Astrocyte (in vitro differentiated cells and primary cell): ENCODE measurements around the gene TBX5. TPM values are rescaled to one million over a fixed set of nuclear protein-coding genes. Genes with fewer than 3 reads are reported as not detected.

Experiments
- DNase-seq: peaks from one replicate; pipeline ENCODE4 v3.0.0-alpha.2; 2010; ENCODE audit warnings: low read depth
- FAIRE-seq: peaks from 2 replicates; lab custom pipeline; 2011; peaks lifted over from hg19 to GRCh38; lab: Jason Lieb, UNC
- H2AFZ ChIP-seq: 2 replicates; pipeline ENCODE4 v1.6.0; 2012; ENCODE audit warnings: low read depth, low read length, inconsistent platforms
- H3K27ac ChIP-seq: 2 replicates; pipeline ENCODE4 v1.5.1; 2011; ENCODE audit warnings: low read depth, low read length, inconsistent platforms
- H3K27me3 ChIP-seq: 2 replicates; pipeline ENCODE4 v1.6.0; 2011; ENCODE audit warnings: low read length, inconsistent platforms; ENCODE audit not compliant: insufficient read depth
- H3K36me3 ChIP-seq: 2 replicates; pipeline ENCODE4 v1.5.1; 2011; ENCODE audit warnings: low read length, inconsistent platforms; ENCODE audit not compliant: insufficient read depth
- H3K4me1 ChIP-seq: 2 replicates; pipeline ENCODE4 v1.5.1; 2011; ENCODE audit warnings: low read length, inconsistent platforms; ENCODE audit not compliant: insufficient read depth
- H3K4me2 ChIP-seq: 2 replicates; pipeline ENCODE4 v1.6.0; 2012; ENCODE audit warnings: low read length, inconsistent platforms
- H3K4me3 ChIP-seq: 2 replicates; pipeline ENCODE4 v1.5.1; 2011; ENCODE audit warnings: low read depth, mild to moderate bottlenecking, low read length, inconsistent platforms; ENCODE audit not compliant: insufficient read depth
- H3K79me2 ChIP-seq: 2 replicates; pipeline ENCODE4 v1.6.0; 2012; ENCODE audit warnings: mild to moderate bottlenecking, low read length, inconsistent platforms; ENCODE audit not compliant: insufficient read depth
- H3K9ac ChIP-seq: 2 replicates; pipeline ENCODE4 v1.6.0; 2012; ENCODE audit warnings: mild to moderate bottlenecking, low read length, inconsistent platforms
- H3K9me3 ChIP-seq: 2 replicates; pipeline ENCODE4 v1.5.1; 2012; ENCODE audit warnings: low read depth, mild to moderate bottlenecking, low read length, inconsistent platforms; ENCODE audit not compliant: insufficient read depth
- H4K20me1 ChIP-seq: 2 replicates; pipeline ENCODE4 v1.6.0; 2012; ENCODE audit warnings: low read length, inconsistent platforms; ENCODE audit not compliant: insufficient read depth
- H3K27ac Mint-ChIP-seq: one replicate; pipeline ENCODE4 v1.8.0; 2021; ENCODE audit warnings: mild to moderate bottlenecking, mixed read lengths; ENCODE audit not compliant: unreplicated experiment
- H3K27me3 Mint-ChIP-seq: one replicate; pipeline ENCODE4 v1.8.0; 2021; ENCODE audit warnings: low read depth, mixed read lengths; ENCODE audit not compliant: unreplicated experiment
- H3K36me3 Mint-ChIP-seq: one replicate; pipeline ENCODE4 v1.8.0; 2021; ENCODE audit warnings: low read depth, mixed read lengths; ENCODE audit not compliant: unreplicated experiment
- H3K4me1 Mint-ChIP-seq: one replicate; pipeline ENCODE4 v1.8.0; 2021; ENCODE audit warnings: low read depth, mixed read lengths; ENCODE audit not compliant: unreplicated experiment
- H3K4me3 Mint-ChIP-seq: one replicate; pipeline ENCODE4 v1.8.0; 2021; ENCODE audit warnings: mild to moderate bottlenecking, moderate library complexity, mixed read lengths; ENCODE audit not compliant: unreplicated experiment
- H3K9me3 Mint-ChIP-seq: one replicate; pipeline ENCODE4 v1.8.0; 2021; ENCODE audit warnings: mild to moderate bottlenecking, mixed read lengths; ENCODE audit not compliant: unreplicated experiment
- EZH2 ChIP-seq: IDR thresholded peaks from 2 replicates; pipeline ENCODE4 v1.6.1; 2012; ENCODE audit warnings: mild to moderate bottlenecking, low read length, inconsistent platforms; ENCODE audit not compliant: insufficient read depth
- total RNA-seq: library from RNA; stranded (reverse); gene quantifications from 2 replicates; pipeline ENCODE4 v1.2.1, GENCODE V29; 2021
- TF ChIP-seq, protein P1 (sequence below): IDR thresholded peaks from 2 replicates; pipeline ENCODE4 v1.5.1; 2011; ENCODE audit warnings: low read depth, mild to moderate bottlenecking, inconsistent platforms, low read length, moderate library complexity; ENCODE audit not compliant: insufficient read depth

Gene TBX5
- total RNA-seq, 1 donor from 2014 or later: not detected

GRCh38 chr12:114401328-114402083 lies 4.4 kb downstream of the TBX5 start:
- no peak overlapping the region for H3K9ac ChIP-seq

GRCh38 chr12:114400925-114401324 lies 5.0 kb downstream of the TBX5 start:
- Mint-ChIP-seq H3K9me3 (peaks cover 26% of the 10 kb centered on the region), H3K4me1 (no peaks in the 10 kb centered on the region), H3K27ac (no peak overlapping the region), H3K27me3 (peaks cover 96% of the 10 kb centered on the region), H3K36me3 (no peaks in the 10 kb centered on the region), H3K4me3 (no peak overlapping the region)
- Histone ChIP-seq H2AFZ (no peak overlapping the region), H4K20me1 (no peaks in the 10 kb centered on the region), H3K79me2 (no peaks in the 10 kb centered on the region), H3K36me3 (no peaks in the 10 kb centered on the region), H3K9me3 (peaks cover 3% of the 10 kb centered on the region), H3K27me3 (peaks cover 92% of the 10 kb centered on the region), H3K4me1 (no peaks in the 10 kb centered on the region), H3K4me3 (no peak overlapping the region), H3K4me2 (no peak overlapping the region), H3K9ac (no peak overlapping the region), H3K27ac (no peak overlapping the region)
- DNase-seq (no peak), FAIRE-seq (no peak)
- TF ChIP-seq EZH2: no peak
- TF ChIP-seq, protein P1, sequence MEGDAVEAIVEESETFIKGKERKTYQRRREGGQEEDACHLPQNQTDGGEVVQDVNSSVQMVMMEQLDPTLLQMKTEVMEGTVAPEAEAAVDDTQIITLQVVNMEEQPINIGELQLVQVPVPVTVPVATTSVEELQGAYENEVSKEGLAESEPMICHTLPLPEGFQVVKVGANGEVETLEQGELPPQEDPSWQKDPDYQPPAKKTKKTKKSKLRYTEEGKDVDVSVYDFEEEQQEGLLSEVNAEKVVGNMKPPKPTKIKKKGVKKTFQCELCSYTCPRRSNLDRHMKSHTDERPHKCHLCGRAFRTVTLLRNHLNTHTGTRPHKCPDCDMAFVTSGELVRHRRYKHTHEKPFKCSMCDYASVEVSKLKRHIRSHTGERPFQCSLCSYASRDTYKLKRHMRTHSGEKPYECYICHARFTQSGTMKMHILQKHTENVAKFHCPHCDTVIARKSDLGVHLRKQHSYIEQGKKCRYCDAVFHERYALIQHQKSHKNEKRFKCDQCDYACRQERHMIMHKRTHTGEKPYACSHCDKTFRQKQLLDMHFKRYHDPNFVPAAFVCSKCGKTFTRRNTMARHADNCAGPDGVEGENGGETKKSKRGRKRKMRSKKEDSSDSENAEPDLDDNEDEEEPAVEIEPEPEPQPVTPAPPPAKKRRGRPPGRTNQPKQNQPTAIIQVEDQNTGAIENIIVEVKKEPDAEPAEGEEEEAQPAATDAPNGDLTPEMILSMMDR: no peak

More at GRCh38 chr12:114401328-114402083, 4.4 kb downstream of the TBX5 start:
- Mint-ChIP-seq H3K4me3 (no peak overlapping the region), H3K36me3 (no peaks in the 10 kb centered on the region), H3K27ac (no peak overlapping the region), H3K27me3 (peaks cover 98% of the 10 kb centered on the region), H3K9me3 (peaks cover 26% of the 10 kb centered on the region), H3K4me1 (no peaks in the 10 kb centered on the region)
- DNase-seq: no peak
- Histone ChIP-seq H4K20me1 (no peaks in the 10 kb centered on the region), H3K27me3 (peaks cover 91% of the 10 kb centered on the region), H3K9me3 (peaks cover 3% of the 10 kb centered on the region), H3K4me1 (no peaks in the 10 kb centered on the region), H3K27ac (no peak overlapping the region), H2AFZ (no peak overlapping the region), H3K36me3 (no peaks in the 10 kb centered on the region), H3K4me3 (no peak overlapping the region), H3K4me2 (no peak overlapping the region), H3K79me2 (no peaks in the 10 kb centered on the region)
- no peak for FAIRE-seq
- TF ChIP-seq EZH2: no peak
- TF ChIP-seq, protein P1: no peak

- no peak overlapping the region for H3K4me2 ChIP-seq
- H3K4me3 ChIP-seq: no peak overlapping the region
- peaks cover 3% of the 10 kb centered on the region for H3K9me3 ChIP-seq
- no peak overlapping the region for H3K9ac ChIP-seq
- no peak overlapping the region for H3K27ac ChIP-seq
- Mint-ChIP-seq H3K4me3 (no peak overlapping the region), H3K9me3 (peaks cover 26% of the 10 kb centered on the region), H3K27me3 (peaks cover 96% of the 10 kb centered on the region), H3K36me3 (no peaks in the 10 kb centered on the region), H3K4me1 (no peaks in the 10 kb centered on the region), H3K27ac (no peak overlapping the region)
- TF ChIP-seq, protein P1: no peak
- TF ChIP-seq EZH2: no peak
- FAIRE-seq (no peak), DNase-seq (no peak)
- no peaks in the 10 kb centered on the region for H3K79me2 ChIP-seq
- no peaks in the 10 kb centered on the region for H3K4me1 ChIP-seq
- H2AFZ ChIP-seq: no peak overlapping the region
- H3K27me3 ChIP-seq: peaks cover 92% of the 10 kb centered on the region
- no peaks in the 10 kb centered on the region for H4K20me1 ChIP-seq
- no peaks in the 10 kb centered on the region for H3K36me3 ChIP-seq
These were observed 5.6 kb downstream of the TBX5 start for GRCh38 chr12:114400361-114400811.
